ENCODE results near the gene MGAT4A.

- TF ChIP-seq CTCF (IDR thresholded peaks at IDR 0.05): no peak
- no peak for TF ChIP-seq POLR2A (IDR thresholded peaks at IDR 0.05)
Measured at GRCh38 chr2:98583816-98584618, 146.9 kb downstream of the MGAT4A start.
